Measurements from ENCODE around the gene TRPM6.

- TF ChIP-seq CTCF (IDR thresholded peaks at IDR 0.05): no peak
- no peak for TF ChIP-seq POLR2A (IDR thresholded peaks at IDR 0.05)
These were observed 116.0 kb downstream of the TRPM6 start for GRCh38 chr9:74771672-74772071.
